PC-3 (cell line): ENCODE measurements around the gene APOBEC3C. TPM values are rescaled to one million over a fixed set of nuclear protein-coding genes. Genes with fewer than 3 reads are reported as not detected.
"Not testable (repeated sequence)": the region's sequence is repeated elsewhere in the genome, so short reads cannot be mapped to it uniquely, and the experiment has no call there.

Source experiments
- ATAC-seq: fragments of 200-7000 bp; cut with Tn5 transposase; 2 replicates; pipeline ENCODE4 v1.9.1; 2020; ENCODE audit warnings: mild to moderate bottlenecking, moderate library complexity
- BruUV-seq: library from RNA; stranded (reverse); fragments of 400-500 nt; replicated peaks from 2 replicates; lab custom pipeline; 2021; lab: Mats Ljungman, UMichigan
- CTCF ChIA-PET: fragments of 300-600 bp; sonication (Branson Sonifier 250); formaldehyde crosslinking; loops from one replicate; lab custom pipeline; 2022; ENCODE audit warnings: antibody characterized with exemption; lab: Charles Lee
- POLR2A ChIA-PET: fragments of 300-600 bp; sonication (Branson Sonifier 250); formaldehyde crosslinking; loops from one replicate; lab custom pipeline; 2022; ENCODE audit warnings: antibody characterized with exemption; ENCODE audit not compliant: unreplicated experiment; lab: Charles Lee
- DNase-seq: peaks from one replicate; pipeline ENCODE4 v3.0.0-alpha.2; 2015
- H2AFZ ChIP-seq: fragments of 300-600 bp; sonication (generic); 2 replicates; pipeline ENCODE4 v1.6.0; 2016; ENCODE audit warnings: antibody characterized with exemption, low read length
- H3F3A ChIP-seq: fragments of 300-600 bp; sonication (generic); one replicate; pipeline ENCODE4 v1.6.0; 2017; ENCODE audit warnings: antibody characterized with exemption, low read length, control low read depth, mild to moderate bottlenecking; ENCODE audit not compliant: unreplicated experiment
- H3K27ac ChIP-seq: fragments of 300-600 bp; sonication (generic); 2 replicates; pipeline ENCODE4 v1.5.1; 2016; ENCODE audit warnings: mild to moderate bottlenecking, low read length
- H3K27me3 ChIP-seq: fragments of 300-600 bp; sonication (generic); 2 replicates; pipeline ENCODE4 v1.6.1; 2016; ENCODE audit warnings: low read length, mixed read lengths
- H3K36me3 ChIP-seq: fragments of 300-600 bp; sonication (generic); 2 replicates; pipeline ENCODE4 v1.6.1; 2016; ENCODE audit warnings: low read depth, mixed run types, low read length, mixed read lengths
- H3K4me1 ChIP-seq: fragments of 300-600 bp; sonication (generic); 2 replicates; pipeline ENCODE4 v1.5.1; 2016; ENCODE audit warnings: low read length; ENCODE audit not compliant: insufficient read depth
- H3K4me2 ChIP-seq: fragments of 300-600 bp; sonication (generic); 2 replicates; pipeline ENCODE4 v1.6.0; 2016; ENCODE audit warnings: low read length
- H3K4me3 ChIP-seq: fragments of 300-600 bp; sonication (generic); 2 replicates; pipeline ENCODE4 v1.5.1; 2016; ENCODE audit warnings: mild to moderate bottlenecking, low read length, mixed read lengths
- H3K79me2 ChIP-seq: fragments of 300-600 bp; sonication (generic); 2 replicates; pipeline ENCODE4 v1.6.1; 2017; ENCODE audit warnings: low read length, mixed read lengths
- H3K9ac ChIP-seq: fragments of 300-600 bp; sonication (generic); 2 replicates; pipeline ENCODE4 v1.6.0; 2016; ENCODE audit warnings: mild to moderate bottlenecking, low read length
- H3K9me2 ChIP-seq: fragments of 300-600 bp; sonication (generic); replicated peaks from 2 replicates; pipeline ENCODE4 v1.6.1; 2016; ENCODE audit warnings: mixed run types, low read length, mixed read lengths
- H3K9me3 ChIP-seq: fragments of 300-600 bp; sonication (generic); 2 replicates; pipeline ENCODE4 v1.6.1; 2016; ENCODE audit warnings: low read length, mixed read lengths
- H4K20me1 ChIP-seq: fragments of 300-600 bp; sonication (generic); 2 replicates; pipeline ENCODE4 v1.6.1; 2016; ENCODE audit warnings: low read length, mixed read lengths
- CTCF ChIP-seq: fragments of 300-600 bp; sonication (generic); conservative IDR thresholded peaks from 2 replicates; pipeline ENCODE4 v1.5.1; 2017; ENCODE audit warnings: antibody characterized with exemption, low read depth, mild to moderate bottlenecking, low read length
- EZH2 ChIP-seq: fragments of 300-600 bp; sonication (generic); IDR thresholded peaks from one replicate; pipeline ENCODE4 v1.6.1; 2017; ENCODE audit warnings: antibody characterized with exemption, mild to moderate bottlenecking, low read length; ENCODE audit not compliant: unreplicated experiment
- EZH2phosphoT487 ChIP-seq: fragments of 300-600 bp; sonication (generic); IDR thresholded peaks from 2 replicates; pipeline ENCODE4 v1.6.1; 2018; ENCODE audit warnings: mild to moderate bottlenecking, antibody characterized with exemption, low read length, borderline replicate concordance
- intact Hi-C: fragments of 100-400 bp; cut with micrococcal nuclease; formaldehyde crosslinking; loops from 2 replicates; pipeline ENCODE4 v1.9.0; 2023
- total RNA-seq: library from RNA; depleted of rRNA; stranded (reverse); fragments of >200 nt; gene quantifications from 2 replicates; pipeline ENCODE4 v1.2.3, GENCODE V29; 2014

The APOBEC3C gene
- total RNA-seq, 1 experiment from 2014 or later, result 35.5 TPM

GRCh38 chr22:38987171-38987895 lies 26.7 kb upstream of the APOBEC3C start:
- TF ChIP-seq EZH2phosphoT487 (no peak), EZH2 (no peak), CTCF (no peak)
- Histone ChIP-seq H3K36me3 (no peaks in the 10 kb centered on the region; the same call in 1 of the 2 replicates), H3K79me2 (no peaks in the 10 kb centered on the region), H3K27me3 (no peaks in the 10 kb centered on the region), H3F3A (peaks cover 6% of the 10 kb centered on the region), H4K20me1 (no peaks in the 10 kb centered on the region), H3K9me2 (no peaks in the 10 kb centered on the region), H3K4me2 (no peak overlapping the region), H3K4me1 (peaks cover 17% of the 10 kb centered on the region), H3K9me3 (0 out of 2 replicates have a peak, but pooled peaks cover 2% of the 10 kb centered on the region), H3K9ac (no peak overlapping the region), H2AFZ (no peak overlapping the region), H3K4me3 (no peak overlapping the region), H3K27ac (no peak overlapping the region)
- ChIA-PET CTCF (no interaction called here), POLR2A (no interaction called here)
- intact Hi-C loops, result loop anchor here (10.0 kb wide), 1 partner anchor 63 kb away; no protein-coding TSS in a partner anchor
- DNase-seq (no peak), ATAC-seq (no peak)
- no TSS peak for BruUV-seq

- Histone ChIP-seq H2AFZ (no peak overlapping the region), H3K27me3 (no peaks in the 10 kb centered on the region), H3K27ac (no peak overlapping the region), H3K4me1 (peaks cover 8% of the 10 kb centered on the region), H3K79me2 (no peaks in the 10 kb centered on the region), H3K4me2 (no peak overlapping the region), H3K9me3 (no peaks in the 10 kb centered on the region), H3K9me2 (no peaks in the 10 kb centered on the region), H4K20me1 (no peaks in the 10 kb centered on the region), H3F3A (peaks cover 3% of the 10 kb centered on the region), H3K4me3 (no peak overlapping the region), H3K9ac (no peak overlapping the region), H3K36me3 (no peaks in the 10 kb centered on the region)
- no peak for DNase-seq
- intact Hi-C loops, result loop anchor here (10.0 kb wide), 1 partner anchor 65 kb away; no protein-coding TSS in a partner anchor
- TF ChIP-seq EZH2 (no peak), EZH2phosphoT487 (no peak), CTCF (no peak)
- no TSS peak for BruUV-seq
- ChIA-PET CTCF (no interaction called here), POLR2A (no interaction called here)
- ATAC-seq, result no peak
Observed at GRCh38 chr22:38989466-38989865, 24.6 kb upstream of the APOBEC3C start.

- H3F3A ChIP-seq, H3K27ac ChIP-seq, ATAC-seq, H2AFZ ChIP-seq, CTCF ChIA-PET, H3K9me2 ChIP-seq, DNase-seq, POLR2A ChIA-PET, H3K4me3 ChIP-seq, H3K79me2 ChIP-seq, H3K9ac ChIP-seq, H3K9me3 ChIP-seq, H4K20me1 ChIP-seq, BruUV-seq, H3K27me3 ChIP-seq, H3K36me3 ChIP-seq, intact Hi-C loops, H3K4me1 ChIP-seq, H3K4me2 ChIP-seq: not testable (repeated sequence)
Observed at GRCh38 chr22:38992871-38993371, 21.1 kb upstream of the APOBEC3C start.
